GM19463 (cell line): ENCODE results near the gene PDCD7.
"Not testable (repeated sequence)": the region's sequence is repeated elsewhere in the genome, so short reads cannot be mapped to it uniquely, and the experiment has no call there.

Experiments
- ATAC-seq: cut with Tn5 transposase; IDR thresholded peaks from one replicate; pipeline ENCODE4 v1.9.1; 2021; ENCODE audit warnings: mild to moderate bottlenecking, moderate library complexity; ENCODE audit not compliant: unreplicated experiment

Gene PDCD7

DNA sequence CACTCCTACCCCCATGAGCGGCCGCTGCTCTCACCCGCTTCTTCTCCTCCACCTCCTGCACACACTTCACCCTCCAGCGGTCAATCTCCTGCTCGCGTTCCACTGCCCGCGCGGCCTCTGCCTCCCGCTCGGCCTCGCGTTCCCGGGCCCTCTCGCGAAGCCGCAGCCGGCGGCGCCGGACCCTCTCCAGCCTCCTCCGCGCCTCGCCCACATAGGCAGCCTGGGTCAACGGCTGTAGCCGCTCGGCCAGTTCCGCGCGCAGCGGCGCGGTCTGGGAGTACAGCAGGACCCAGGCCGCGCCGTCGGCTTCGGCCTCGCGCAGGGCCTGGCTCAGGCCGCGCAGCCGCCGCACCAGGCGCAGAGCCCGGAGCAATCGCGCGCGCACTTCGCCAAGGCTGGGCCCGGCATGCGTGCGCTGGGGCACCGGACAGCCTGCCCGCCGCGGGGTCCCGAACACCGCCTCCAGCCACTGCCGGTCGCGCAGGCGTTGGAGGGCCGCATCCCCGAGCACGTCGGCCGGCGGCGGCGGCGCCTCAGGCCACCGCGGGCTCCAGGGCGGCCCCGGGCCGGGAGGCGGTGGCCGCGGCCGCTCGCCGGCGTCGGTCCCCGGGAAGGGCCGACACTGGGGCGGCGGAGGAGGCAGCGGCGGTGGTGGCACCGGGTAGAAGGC lies 595 bp downstream of the PDCD7 start:
- peak; percentile 49 for ATAC-seq

DNA sequence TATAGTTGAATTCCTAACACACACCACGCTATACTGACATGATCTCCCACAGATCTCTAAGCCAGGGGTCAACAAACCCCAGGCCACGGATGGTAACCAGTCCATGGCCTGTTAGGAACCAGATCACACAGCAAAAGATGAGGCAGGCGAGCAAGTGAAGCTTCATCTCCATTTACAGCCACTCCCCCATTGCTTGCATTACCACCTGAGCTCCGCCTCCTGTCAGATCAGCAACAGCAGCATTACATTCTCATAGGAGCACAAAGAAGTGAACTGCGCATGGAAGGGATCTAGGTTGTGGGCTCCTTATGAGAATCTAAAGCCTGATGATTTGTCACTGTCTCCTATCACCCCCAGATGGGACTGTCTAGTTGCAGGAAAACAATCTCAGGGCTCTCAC lies 2.7 kb downstream of the PDCD7 start:
- no peak for ATAC-seq

DNA sequence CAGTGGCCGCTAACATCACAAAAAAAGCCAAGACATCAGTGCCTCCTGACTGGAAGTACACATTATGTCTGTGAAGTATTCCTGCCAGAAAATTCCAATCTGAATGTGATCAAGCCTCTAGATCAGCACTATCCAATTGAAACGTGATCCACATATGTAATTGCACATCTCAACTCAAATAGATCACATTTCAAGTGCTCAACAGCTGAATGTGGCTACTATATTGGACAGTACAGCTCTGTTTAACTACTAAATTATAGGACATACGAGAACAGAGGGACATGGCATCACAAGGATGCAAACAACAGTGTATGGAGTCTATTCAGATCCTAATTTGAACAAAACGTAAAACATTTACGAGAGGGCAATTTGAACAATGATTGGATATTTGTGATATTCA lies 18.1 kb downstream of the PDCD7 start:
- ATAC-seq: no peak

DNA sequence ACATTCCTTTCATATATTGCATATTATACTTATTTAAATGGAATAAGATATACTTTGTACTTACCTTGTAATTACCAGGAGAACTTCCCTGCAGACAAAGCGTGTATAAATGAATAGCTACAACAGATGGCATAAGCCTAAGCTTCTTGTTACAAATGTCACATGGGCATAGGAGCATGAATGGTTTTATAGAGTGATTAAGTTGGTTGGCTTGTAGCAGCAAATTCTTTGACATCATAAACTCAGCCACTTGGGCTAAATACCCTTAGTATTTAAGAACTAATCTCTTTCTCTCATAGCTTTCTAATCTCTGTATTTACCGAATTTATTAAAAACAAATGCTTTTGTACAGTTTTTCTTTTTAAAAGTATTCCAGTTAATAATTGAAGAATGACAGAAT lies 18.5 kb downstream of the PDCD7 start, which contains the start of gene UBAP1L:
TSS of gene UBAP1L (minus strand) at position 115 of the 400 bp plus-strand sequence. CDS start 8,985 bp downstream, outside the sequence.
- no peak for ATAC-seq

DNA sequence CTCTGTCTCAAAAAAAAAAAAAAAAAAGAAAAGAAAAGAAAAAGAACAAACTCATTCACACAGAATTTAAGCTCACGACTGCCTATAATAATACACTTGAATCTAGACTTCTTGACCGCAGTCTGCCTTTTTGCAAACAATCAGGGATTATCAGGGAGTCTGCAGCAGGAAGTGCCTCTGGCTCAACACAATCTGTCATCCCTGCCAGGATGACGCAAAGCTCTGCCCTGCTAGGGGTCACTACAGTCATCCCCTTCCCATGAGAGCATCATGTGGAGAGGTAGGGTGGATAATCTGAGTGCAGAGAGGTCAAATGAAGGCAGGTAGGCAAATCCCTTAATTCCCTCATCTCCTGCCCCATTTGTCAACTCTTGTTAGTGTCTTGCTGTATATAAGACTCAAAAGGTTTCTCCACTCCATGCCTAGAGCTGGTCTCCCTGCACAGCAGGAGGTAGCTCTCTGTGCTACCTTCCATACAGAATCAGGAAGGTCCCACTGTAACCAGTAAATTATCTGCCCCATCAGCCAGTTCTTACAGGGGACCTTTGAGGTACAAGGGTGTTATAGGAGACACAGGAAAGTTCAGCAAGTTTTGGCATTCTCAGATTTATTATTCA lies 22.8 kb downstream of the PDCD7 start:
- no peak for ATAC-seq

DNA sequence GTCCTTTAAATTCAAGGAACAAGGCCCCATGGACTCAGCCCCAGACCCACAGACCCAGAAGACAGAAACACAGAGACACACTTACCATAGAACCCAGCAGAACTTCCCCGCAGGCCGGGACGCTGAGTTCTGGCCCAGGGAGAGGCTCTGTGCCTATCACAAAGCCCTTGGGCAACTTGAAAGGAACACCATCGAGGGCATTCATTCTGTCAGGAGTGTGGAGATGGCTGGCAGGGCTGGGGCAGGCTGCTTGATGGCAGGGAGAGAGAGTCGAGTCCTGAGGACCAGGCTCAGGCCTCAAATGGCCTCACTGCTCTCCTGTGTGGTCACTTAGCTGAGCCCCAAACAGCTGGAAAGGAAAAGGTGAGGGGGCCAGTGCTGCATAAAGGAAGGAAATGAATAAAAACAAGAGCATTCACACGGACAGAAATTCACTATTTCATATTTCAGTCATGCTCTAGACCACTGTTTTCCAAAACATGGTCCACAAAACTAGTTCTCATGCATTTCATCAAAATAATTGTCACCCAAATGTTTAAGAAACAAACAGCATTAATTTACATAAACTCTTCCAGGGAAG lies 27.5 kb downstream of the PDCD7 start:
- no peak for ATAC-seq

DNA sequence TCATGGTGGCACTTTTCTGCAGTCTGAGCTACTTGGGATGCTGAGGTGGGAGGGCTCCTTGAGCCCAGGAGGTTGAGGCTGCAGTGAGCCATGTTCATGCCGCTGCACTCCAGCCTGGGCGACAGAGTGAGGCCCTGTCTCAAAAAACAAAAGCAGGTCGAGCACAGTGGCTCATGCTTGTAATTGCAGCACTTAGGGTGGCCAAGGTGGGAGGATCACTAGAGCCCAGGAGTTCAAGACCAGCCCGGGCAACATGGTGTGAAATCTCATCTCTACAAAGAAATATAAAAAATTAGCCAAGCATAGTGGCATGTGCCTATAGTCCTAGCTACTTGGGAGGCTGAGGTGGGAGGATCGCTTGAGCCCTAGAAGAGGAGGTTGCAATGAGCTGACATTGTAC lies 28.6 kb downstream of the PDCD7 start:
- ATAC-seq: no peak

DNA sequence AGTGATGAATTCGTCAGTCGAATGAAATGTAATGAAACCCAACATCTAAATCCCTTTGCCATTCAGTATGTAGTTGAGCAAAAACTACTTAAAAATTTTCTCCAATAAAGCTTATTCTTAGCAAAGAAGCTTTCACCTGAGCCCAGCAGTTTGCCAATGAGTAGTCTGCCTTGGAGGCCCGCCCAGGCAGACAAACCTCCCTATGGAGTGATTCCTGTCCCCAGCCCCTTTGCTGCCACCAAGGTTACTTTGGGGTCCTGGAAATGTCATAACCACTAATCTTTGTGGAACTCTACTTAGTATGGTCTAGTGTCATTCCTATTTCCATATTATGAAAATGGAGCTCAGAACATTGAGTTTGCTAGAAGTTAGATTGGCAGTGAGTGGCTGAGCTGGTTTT lies 30.7 kb downstream of the PDCD7 start:
- ATAC-seq: no peak

DNA sequence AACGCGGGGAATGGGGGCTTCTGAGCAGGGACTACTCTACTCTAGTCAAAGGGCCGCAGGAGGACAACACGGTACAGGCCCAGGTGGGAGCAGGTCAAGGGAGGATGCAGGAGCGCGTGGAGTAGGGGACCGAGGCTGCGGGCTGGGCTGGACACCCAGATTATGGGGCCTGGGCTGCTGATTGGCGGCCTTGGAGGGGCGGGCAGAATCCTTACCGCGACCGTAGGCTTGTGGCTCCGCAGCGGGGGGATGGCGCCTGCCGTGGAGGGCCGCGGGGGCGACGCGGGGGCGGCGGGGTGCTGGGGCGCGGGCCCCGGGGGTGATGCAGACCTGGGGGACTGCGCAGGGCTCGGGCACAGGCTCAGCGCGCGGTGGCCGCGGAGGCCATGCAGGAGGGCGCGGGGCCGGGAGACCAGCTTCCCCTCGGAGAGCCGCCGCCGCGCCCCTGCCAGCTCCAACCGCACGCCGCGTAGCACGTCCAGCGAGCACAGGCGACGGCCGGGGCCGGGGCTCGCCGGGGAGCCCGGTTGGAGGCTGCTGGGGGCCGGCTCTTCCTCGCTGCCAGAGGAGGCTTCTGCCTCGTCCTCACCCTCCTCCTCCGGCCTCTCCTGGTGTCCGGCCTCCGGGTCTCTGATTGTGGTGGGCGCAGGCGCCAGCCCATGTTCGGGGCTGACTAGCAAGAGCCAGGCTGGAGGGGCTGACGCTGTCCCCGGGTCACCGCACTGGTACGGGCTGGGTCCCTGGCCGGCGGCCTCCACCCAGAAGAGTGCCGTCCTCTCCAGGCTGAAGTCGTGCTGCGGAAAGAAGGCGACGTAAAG lies 31.5 kb downstream of the PDCD7 start:
- ATAC-seq: no peak

DNA sequence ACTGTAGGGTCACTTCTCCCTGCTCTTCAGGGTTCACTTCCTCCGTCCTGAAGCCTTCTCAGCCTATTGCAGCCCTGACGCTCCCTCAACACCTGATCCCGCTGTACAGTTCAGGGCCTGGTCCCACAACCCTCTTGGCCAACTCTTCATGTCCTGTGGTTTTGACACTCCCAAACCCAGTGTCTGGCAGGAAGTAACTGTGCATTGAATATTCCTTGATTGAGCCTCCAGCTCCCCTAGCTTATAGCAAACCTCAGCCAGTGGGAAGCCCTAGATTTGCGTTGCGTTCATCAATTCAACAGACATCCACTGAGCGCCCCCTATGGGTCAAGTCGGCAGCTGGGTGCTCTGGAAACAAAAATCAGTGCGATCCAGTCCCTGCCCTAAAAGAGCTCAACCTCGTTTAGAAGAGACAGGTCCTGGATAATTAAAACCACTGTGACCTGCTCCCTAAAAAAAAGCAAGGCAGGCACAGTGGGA lies 32.2 kb downstream of the PDCD7 start:
- ATAC-seq: no peak

DNA sequence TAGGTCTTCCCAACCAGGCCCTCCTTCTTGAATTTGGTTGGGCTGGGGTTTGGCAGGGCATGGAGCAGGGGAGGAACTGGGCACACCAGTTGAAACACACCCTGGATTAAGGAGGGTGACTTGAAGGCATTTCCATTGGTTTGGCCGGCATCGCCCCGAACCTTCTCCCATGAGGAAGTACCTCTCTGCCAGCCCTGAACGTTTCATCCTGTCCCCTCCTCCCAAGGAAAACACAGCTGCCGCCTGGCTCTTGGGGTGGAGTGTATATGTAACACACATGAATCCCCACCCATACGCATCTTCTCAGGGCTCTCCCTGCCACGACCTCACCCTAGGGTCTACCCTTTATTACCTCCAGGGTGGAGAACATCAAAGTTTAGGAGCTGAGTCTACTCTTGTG lies 33.2 kb downstream of the PDCD7 start:
- ATAC-seq: no peak

DNA sequence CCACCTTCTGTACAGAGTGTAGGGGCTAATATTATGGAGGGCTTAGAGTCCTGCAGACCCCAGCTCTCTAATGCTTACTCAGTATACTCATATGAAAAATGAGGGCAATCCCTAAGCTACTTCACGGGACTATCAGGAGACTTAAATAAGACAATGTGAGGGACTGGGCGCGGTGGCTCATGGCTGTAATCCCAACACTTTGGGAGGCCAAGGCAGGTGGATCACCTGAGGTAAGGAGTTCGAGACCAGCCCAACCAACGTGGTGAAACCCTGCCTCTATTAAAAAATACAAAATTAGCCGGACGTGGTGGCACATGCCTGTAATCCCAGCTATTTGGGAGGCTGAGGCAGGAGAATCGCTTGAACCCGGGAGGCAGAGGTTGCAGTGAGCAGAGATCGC lies 33.8 kb downstream of the PDCD7 start:
- ATAC-seq: not testable (repeated sequence)

DNA sequence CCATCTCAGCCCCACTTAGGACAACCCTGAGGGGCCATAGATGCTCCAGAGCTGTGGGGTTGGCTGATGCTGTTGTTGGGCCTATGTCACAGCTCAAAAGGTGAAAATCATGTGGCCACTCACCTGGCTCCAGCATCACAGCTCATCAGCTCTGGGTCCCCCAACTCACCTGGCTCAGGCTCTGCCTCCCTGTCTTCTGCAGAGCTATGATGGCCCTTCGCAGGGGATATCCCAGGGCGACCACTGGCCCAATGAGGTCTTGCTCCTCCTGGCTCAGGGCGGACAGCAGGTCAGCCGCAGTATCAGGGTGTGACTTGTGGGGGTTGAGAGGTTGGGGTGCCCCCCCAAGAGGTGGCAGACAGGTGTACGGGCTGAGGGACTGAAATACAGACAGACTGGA lies 34.3 kb downstream of the PDCD7 start:
- no peak for ATAC-seq

DNA sequence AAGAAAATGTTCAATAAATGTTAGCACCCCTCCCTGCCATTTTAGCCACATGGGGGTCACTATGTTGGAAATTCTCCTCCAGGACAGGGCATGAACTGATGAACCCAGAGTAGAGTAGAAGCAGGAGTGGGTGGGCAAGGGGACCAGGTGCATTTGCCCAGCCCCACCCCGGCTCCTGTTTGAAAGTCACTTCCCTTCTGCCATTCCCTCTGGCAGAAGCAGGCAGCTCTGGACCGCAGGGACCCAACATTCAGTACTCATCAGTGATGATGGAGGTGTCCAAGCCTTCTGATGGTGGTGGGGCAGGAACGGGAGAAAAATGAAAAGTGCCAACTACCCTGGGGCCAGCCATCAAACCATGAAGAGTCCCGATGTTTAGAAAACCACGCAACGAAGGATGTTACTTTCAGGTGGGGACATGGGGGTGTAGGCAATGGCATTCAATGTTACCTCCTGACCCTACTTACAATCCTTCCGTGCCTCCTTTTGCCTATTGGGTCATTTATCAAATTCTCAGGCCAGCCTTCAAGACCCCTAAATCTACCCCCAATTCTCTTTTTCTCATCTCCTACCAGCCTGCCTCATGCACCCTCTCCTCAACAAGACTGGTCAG lies 35.9 kb downstream of the PDCD7 start:
- no peak for ATAC-seq

DNA sequence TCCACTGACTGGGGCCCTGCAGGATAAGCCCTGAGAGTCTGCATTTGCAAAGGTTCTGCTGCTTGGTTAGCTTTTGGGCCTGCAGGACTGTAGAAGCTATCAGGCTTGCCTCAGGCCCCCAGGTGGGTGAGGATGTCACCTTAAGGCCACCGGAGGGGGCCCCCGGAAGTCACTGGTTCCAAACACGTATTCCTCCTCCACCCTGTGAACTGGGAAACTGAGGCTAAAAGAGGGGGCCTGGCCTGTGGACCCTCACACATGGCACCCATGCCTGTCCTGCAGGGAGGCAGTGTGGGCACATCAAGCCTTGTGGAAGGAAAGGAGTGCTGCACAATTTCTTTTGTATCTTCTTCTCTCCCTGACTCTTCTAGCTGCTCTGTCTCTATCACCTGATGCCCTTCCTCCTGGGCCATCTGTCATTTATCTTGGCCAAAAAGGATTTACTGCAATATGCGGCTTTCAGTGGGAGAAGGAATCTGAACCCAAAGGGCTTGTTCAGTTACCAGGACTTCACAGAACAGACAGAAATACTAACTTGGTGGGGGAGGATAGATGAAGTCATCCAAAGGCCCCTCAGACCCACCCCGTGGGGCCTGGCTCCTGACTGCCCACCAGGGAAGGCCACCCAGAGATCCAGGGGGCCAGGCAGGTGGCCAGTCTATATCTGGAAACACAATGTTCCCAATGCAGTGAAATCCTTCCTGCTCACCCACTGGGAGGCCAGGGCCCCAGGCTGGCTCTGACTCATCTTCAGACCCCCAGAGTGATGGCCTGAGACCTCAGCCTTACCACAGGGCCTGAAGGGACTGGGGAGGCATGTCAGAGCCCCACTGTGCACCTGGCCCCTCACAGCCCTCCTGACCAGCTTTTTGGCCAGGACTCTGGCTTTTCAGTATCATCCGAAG lies 36.9 kb downstream of the PDCD7 start:
- ATAC-seq: no peak

DNA sequence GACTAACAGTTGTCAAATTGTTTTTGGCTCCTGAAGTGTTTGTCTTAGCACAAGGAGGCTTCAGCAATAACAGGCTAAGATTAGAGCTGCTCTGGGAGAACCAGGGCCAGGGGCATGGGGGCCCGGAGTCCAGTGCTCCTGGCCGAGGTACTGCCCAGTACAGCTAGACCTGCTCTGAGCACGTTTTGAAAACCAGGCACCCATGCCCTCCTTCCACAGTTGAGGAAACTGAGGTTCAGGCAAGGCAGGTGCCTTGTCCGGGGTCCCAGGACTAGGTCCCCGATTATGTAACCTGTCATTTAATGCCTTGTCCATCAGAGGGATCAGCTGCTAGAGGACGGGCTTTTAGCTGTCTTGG lies 37.9 kb downstream of the PDCD7 start:
- ATAC-seq: no peak

DNA sequence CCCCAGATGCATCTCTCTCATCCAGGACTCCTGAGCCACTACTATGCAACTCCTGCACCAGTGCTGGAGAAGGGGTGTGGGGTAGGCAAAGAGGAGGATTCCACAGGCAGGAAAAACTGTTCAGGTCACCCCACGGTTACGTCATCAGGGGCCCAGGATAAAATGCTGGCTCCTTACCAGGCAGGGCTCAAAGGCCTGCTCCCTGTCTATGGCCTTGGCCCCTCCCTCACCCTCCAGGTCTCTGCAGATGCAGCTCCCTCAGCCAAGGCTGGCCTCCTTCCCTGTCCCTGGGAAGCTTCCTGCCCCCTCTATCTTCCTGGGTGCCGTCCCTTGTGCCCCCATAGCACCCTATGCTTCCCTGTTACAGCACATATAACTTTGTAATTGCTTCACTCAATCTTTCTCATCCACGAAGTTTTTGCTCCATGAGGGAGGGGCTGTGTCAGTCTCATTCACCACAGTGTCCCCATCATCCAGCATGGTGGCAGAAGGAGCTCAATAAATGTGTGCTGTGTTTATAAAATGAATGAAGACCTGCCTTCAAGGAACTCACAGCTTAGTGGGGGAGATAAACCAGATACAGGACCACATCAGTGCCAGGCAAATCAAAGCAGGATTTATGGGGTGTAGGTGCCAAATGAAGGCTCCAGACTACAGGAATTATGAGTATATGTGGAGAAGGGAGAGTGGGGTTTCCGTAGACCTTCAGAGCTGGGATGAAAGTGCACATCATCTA lies 38.4 kb downstream of the PDCD7 start:
- ATAC-seq: no peak

DNA sequence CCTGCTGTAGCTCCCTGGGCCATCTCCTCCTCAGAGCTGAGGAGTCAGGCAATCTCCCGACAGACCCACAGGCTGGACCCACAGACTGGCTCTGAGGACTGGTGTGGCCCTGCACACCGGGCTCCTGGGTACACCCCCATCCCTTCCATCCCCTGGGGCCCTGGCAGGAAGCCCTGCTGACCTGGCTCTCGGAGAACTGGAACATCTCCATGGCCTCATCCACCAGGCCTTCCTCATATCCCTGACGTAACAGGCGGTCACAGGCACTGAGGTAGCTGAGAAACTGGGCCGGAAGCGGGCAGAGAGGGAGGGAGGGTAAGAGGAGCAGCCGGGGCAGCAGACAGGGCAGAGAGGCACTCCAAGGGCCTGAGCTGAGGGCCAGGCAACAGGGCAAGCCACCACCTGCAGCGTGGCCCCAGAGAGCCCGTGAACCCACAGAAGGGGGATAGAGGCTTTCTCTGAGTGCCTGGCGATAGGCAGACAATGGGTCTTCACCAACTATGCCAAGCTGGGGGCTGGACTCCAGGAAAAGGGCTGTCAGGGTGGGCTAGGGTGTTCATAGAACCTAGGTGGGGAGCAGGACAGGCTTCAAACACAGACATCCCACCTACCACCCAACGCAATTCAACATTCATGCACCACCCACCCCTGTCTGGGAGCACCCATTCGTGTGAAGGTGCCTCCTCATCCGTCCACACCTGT lies 39.2 kb downstream of the PDCD7 start:
- ATAC-seq: no peak

DNA sequence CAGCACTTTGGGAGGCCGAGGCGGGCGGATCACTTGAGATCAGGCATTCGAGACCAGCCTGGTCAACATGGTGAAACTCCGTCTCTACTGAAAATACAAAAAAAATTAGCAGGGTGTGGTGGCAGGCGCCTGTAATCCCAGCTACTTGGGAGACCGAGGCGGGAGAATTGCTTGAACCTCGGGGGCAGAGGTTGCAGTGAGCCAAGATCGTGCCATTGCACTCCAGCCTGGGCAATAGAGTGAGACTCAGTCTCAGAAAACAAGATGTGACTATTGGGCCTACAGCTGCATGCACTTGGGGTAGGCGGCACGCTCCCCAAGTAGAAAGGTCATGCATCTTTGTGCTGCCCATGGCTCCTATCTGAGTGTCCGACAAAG lies 39.8 kb downstream of the PDCD7 start:
- not testable (repeated sequence) for ATAC-seq
